GM19025 (cell line): ENCODE measurements around the gene PPP2R5E.
A peak's percentile ranks its signal among the peaks of the same experiment; 100 is the strongest.
"Not testable (repeated sequence)": the region's sequence is repeated elsewhere in the genome, so short reads cannot be mapped to it uniquely, and the experiment has no call there.

ENCODE experiments used
- ATAC-seq: cut with Tn5 transposase; IDR thresholded peaks from one replicate; pipeline ENCODE4 v1.9.1; 2021; ENCODE audit warnings: mild to moderate bottlenecking, low read depth, moderate library complexity; ENCODE audit not compliant: unreplicated experiment

The PPP2R5E gene

GRCh38 chr14:63543000-63543825, at the start of gene PPP2R5E:
Gene PPP2R5E, minus strand, starts transcription at chr14:63543377. Its CDS starts 3,692 bp downstream, at chr14:63539685.
- peak; percentile 96 for ATAC-seq

DNA sequence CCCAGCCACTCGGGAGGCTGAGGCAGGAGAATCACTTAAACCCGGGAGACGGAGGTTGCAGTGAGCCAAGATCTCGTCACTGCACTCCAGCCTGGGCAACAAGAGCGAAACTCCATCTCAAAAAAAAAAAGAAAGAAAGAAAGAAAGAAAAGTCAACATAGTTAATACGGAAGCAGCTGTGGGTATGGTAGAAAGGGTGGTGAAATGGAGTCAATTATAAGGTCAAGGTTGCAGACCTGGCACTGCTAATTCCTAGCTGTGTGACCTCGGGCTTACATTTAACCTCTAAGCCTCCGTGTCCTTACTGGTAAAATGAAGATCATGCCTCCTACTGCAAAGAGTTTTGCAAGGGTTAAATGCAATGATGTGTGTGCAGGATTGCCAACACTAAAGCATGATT, 39.9 kb upstream of the PPP2R5E start:
- not testable (repeated sequence) for ATAC-seq

GRCh38 chr14:63581491-63581890, 38.3 kb upstream of the PPP2R5E start:
- no peak for ATAC-seq

- no peak for ATAC-seq
These were observed 35.1 kb upstream of the PPP2R5E start for GRCh38 chr14:63578300-63578699.

DNA sequence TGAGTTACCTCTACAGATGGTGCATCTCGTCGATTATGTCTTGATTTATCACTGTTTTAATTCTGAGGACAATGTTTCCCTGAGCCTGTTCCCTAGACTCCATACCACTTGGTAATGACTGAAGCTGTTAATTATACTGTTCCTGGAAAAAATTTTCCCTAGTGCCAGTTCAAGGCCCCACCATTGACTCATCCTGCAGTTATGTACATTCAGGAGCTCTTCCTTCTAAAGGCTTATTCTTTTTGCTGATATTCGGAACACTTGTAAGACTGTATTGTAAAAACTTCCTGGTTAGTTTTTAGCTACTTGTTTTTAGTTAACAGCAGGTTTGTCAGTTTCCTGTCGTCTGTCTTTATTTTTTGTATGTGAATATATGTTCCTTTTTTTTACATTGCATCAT, 30.4 kb upstream of the PPP2R5E start:
- ATAC-seq = no peak

- no peak for ATAC-seq
These were observed 22.3 kb upstream of the PPP2R5E start for GRCh38 chr14:63565448-63565847.

- ATAC-seq = no peak
These were observed 21.1 kb upstream of the PPP2R5E start for GRCh38 chr14:63564318-63564717.

DNA sequence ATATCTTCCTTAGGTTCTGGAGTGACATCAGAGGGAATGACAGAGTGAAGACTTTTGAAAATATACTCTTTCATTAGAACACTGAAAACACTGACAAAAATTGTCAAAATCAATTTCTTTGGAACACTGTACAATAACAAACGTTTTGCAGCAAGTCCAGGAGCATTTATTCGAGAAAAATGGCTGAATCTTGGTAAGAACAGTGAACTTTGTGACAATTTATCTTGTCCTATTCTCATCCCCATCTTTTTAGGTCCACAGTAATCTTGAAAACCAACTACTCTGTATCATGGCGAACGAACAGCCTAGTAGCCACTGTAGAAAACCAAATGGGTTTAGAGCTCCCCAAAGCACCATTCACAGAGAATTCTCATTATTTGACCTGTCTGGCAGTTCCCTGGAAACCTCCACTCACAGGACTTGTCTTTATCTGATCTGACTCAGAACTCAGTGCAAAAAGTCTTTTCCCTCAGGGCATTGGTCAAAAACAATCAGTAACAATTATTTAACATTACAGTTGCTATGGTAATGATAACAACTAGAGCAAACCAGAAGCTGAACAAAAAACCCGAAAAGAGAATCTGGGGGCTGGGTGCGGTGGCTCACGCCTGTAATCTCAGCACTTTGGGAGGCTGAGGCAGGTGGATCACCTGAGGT, 20.3 kb upstream of the PPP2R5E start:
- ATAC-seq = no peak

- no peak for ATAC-seq
These were observed 19.2 kb upstream of the PPP2R5E start for GRCh38 chr14:63562405-63562804.

DNA sequence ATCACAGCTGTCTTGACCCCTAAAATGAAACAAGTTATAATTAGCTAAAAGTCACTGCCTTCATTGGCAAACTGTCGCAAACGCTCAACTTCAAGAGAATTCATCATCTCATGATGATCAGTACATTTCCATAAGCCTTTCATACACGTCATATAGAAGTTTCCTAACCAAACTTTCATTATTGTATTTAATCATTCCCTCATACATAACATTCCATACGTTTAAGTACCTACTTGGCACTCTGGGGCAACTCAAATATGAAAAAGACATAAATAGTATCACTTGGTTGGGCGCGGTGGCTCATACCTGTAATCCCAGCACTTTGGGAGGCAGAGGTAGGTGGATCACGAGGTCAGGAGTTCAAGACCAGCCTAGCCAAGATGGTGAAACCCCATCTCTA, 12.4 kb upstream of the PPP2R5E start:
- ATAC-seq = no peak

DNA sequence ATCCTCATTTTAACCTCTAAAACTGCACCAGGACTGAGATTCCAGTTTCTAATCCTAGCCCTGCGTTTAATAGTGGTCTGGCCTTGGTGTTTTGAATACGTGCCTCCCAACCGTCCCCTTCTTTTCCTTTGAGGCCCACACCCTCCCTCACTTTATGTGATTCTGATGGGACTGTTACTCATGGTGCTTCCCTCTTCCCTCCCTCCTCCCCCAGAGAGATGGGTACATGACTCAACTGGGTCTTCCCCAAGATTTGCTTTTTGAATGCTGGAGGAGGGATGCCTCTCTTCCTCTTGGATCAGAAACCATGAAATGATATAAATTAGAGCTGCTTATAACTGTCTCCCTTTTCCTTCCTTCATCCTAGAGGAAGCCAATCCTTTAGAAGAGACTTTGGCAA, 8.2 kb upstream of the PPP2R5E start:
- no peak for ATAC-seq

- no peak for ATAC-seq
These were observed 4.7 kb upstream of the PPP2R5E start for GRCh38 chr14:63547798-63548335.

GRCh38 chr14:63545431-63545830, 2.3 kb upstream of the PPP2R5E start:
- no peak for ATAC-seq

- ATAC-seq = no peak
These were observed 1.6 kb upstream of the PPP2R5E start for GRCh38 chr14:63544591-63545299.

DNA sequence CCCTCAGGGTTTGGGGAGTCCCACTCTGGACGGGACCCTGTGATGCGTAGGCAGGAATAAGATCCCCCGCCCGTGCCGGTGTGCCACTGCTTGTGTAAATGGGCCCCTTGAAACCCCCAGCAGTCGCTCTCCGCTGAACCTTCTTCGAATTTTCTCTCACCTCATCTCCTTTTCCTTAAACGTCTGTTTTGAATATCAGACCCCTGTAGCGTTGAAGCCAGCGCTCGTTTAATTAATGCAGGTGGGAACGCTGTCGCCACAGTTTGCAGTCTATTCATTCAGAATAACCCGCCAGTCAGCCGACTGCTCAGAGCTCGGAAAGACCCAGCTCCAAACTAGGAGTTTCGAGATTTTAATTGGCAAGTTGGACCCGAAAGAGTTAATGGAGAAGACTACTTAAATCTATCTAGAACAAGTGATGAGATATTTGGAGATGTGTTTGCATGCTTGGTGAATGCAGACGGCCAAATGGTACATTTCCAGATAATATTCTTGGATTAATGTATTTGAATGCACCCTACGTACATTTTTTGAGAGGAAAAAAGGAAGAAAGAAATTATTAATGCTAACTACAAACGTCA, 739 bp upstream of the PPP2R5E start:
- ATAC-seq = peak; percentile 8

- peak; percentile 7 for ATAC-seq
These were observed 762 bp downstream of the PPP2R5E start for GRCh38 chr14:63542231-63542999.

DNA sequence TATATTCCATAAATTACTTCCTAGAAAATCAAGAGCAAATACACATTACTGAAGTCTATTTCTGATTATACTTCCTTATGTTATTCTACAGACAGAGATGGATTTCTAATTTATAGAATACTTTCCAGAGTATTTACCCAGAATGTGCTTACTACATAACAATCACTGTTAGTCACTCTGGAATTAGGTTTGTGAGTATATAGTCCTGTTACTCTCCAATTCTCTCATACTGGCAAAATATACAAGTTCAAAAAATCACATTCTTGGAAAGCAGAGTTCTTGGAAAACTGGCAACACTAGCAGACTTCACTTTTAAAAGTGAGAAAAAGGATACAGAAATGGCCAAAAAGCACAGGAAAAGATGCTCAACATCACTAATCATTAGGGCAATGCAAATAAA, 7.3 kb downstream of the PPP2R5E start:
- no peak for ATAC-seq

GRCh38 chr14:63533474-63533873, 9.7 kb downstream of the PPP2R5E start:
- no peak for ATAC-seq

GRCh38 chr14:63524537-63525155, 18.5 kb downstream of the PPP2R5E start:
- ATAC-seq = peak; percentile 99
